ENCODE results near the gene SGMS1.
"Not testable (repeated sequence)": the region's sequence is repeated elsewhere in the genome, so short reads cannot be mapped to it uniquely, and the experiment has no call there.

The SGMS1 gene

DNA sequence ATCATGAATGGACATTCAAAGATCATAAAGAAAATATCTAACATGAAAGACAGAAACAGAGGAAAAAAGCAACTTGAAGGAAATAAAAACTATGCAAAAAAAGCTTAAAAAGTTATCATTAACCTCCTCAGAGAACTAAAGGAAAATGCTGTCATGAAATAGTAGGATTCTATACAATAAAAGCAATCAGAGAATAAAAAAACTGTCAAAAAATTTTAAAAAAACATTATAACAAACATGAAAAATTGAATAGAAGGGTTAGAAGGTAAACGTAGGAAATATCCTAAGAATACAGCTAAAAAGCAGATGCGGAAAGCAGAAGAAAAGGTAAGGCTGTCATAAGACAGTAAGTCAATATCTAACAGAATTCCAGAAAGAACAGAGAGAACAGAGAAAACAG lies 44.8 kb downstream of the SGMS1 start:
- DNase-seq: no peak

- DNase-seq: no peak
Observed at GRCh38 chr10:50577681-50578350, 45.9 kb downstream of the SGMS1 start.

DNA sequence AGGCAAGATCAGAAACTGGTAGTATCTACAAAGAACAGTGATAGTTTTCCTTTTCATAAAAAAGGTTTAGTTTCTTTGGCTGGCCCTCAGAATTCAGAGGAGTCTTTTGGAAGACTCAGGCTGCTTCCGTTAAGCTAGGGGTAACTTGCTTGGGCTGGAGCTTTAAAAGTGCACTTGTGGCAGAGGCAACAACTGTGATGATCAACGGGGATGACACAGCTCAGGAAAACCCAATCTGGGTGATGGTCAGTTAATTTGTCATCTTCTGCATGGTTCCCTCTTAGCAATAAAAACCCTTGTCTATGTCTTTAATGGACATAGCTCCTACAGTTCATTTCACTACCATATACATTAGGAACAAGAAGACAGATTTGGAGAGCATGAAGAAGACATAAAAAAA lies 46.7 kb downstream of the SGMS1 start:
- no peak for DNase-seq

DNA sequence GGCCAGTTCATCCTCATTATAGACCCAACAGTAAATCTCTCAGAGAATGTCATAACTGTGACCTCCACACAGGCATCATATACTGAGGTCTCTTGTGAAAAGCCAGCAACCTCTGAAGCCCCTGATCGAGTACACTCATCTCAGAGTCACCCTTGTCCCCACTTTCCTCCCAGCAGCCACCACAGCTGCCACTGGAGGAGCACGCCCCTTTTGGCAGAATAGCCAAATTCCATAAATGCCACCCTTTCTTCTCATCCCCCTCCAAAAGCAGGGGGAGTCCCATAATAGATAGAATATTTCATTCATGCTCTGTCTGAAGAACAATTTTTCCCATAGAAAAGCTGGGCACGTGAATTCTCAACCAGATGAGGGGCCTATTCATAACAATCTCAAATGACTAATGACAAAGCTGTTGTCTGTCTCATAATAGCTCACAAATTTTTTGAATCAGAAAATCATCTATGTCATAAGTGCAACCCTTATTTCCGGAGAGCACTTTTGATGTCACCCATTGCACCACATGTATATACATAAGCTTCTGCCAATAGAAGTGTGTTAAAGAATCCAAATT lies 47.4 kb downstream of the SGMS1 start:
- DNase-seq: no peak

DNA sequence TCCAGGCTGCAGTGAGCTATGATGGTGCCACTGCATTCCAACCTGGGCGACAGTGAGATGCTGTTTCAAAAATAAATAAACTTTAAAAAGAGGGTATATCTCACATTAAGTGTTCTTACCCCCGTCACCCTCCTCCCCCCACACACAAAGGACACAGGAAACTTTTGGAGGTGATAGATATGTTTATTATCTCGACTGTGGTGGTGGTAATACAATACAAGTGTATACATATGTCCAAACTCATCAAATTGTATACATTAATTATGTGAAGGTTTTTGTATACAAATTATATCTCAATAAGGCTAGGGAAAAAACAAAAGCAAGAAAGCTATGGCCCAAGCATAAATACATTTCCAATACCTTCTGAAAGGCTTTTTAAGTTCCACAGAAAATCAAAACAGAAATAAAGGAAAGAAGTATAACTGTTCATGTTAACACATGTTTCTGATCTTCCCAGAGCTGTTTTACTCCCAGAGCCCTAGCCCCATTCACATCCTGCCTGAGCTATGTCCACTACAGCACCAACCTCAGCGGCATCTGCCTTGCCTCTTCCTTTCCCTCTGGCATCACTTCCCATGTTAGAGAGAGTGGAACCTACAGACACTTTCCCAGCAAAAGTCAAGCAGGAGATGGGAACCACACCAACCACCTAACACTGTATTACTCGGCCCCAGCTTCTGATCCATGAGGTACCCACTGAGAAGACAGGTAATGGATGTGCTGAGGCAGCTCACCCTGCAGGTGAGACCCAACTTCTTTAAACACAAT lies 48.1 kb downstream of the SGMS1 start:
- no peak for DNase-seq

DNA sequence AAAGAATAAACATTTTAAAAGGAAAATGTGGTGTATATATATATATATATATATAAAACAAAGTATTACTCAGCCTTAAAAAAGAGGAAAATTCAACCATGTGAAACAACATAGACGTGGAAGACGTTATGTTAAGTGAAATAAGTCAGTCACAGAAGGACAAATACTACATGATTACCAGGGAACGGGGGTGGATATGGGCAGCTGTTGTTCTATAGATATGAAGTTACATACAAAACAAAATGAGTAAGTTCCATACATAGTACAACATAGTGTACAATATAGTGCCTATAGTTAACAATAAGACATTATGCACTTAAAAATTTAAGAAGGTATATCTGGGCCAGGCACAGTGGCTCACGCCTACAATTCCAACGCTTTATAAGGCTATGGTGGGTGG lies 48.8 kb downstream of the SGMS1 start:
- no peak for DNase-seq

- no peak for DNase-seq
Observed at GRCh38 chr10:50574305-50574704, 49.5 kb downstream of the SGMS1 start.

DNA sequence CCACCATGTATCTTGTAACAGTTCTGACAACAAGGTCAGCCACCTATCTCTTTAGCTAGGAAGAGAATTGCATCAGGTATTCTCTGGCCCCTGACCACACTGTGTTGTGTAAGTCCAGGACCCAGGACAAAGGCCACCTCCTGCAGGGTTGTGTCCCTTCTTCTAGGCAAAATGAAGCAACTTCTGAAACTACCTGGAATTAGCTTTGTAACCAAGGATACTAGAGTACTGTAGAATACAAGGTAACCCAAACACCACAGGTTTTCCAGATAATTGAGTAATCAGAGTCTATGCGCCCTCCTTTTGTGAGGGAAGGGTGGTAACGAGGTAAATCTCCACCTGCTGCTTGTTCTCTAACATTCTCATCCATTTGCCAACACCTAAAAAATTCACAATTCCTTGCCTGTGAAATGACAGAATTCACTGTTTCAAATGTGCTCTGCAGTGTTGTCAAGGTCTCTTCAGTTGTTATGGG lies 51.7 kb downstream of the SGMS1 start:
- no peak for DNase-seq

DNA sequence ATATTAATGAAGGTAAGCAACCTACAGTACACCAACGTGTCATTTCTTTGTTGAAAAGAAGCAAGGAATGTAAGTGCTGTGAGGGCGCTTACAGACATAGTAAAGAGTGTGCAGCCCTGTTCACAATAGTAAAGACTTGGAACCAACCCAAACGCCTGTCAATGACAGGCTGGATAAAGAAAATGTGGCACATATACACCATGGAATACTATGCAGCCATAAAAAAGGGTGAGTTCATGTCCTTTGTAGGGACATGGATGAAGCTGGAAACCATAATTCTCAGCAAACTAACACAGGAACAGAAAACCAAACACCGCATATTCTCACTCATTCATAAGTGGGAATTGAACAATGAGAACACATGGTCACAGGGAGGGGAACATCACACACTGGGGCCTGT lies 55.0 kb downstream of the SGMS1 start:
- not testable (repeated sequence) for DNase-seq

- DNase-seq: no peak
Observed at GRCh38 chr10:50567384-50567783, 56.4 kb downstream of the SGMS1 start.

DNA sequence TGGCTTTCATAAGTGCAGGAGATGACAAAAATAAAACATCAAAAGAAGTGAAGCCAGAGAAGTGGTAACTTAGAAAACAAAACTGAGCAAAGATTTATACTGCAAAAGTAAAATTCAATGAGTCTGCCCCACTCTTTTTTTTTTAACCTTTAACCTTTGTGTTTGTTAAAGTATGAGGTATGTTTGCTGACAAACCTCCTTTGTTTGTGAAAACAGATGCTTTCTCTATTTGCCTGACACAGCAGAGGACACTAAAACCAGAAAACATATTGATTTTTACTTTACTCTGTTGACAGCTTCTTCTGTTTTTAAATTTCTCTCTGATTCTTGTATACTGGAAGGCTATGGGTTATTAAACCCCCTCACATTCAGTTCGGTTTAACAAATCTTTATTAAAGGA lies 57.6 kb downstream of the SGMS1 start:
- no peak for DNase-seq

DNA sequence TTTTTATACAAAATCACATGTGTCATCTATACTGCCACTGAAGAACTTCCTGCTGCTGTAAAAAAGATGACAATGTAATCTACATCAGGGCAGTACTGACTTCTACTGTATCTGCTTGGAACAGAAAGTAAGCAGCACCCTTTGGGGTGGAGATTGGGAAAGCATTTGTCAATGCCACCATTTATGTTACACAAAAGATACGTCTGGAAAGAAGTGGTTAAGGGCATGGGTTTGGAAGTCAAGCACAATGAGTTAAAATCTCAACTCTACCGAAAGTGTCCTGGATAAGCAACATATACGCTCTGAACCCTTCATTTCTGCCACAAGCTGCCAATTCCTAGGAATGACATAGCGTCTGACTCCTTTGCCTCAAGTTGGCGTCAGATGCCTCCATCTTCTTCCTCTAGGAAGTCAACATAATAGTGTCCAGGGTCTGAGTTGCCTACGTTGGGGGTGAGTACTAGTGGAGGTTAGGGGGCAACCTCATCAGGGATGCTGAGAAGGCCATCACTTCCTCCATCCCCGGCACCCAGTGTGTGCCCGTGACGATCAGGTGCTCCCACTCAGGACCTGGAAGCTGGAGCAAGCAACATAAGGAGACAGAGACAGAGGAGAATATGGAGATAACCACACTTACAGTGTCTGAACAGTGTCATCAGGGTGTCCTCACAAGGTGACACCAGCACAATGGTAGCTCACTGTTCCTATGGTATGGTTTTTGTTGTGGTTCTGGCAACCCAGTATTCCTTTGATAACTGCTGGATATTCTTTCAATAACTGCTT lies 58.3 kb downstream of the SGMS1 start:
- no peak for DNase-seq

GRCh38 chr10:50563906-50564305 lies 59.9 kb downstream of the SGMS1 start:
- DNase-seq: no peak

GRCh38 chr10:50561816-50562215 lies 61.9 kb downstream of the SGMS1 start:
- DNase-seq: peak in 1 of 2 donors; percentile 22

DNA sequence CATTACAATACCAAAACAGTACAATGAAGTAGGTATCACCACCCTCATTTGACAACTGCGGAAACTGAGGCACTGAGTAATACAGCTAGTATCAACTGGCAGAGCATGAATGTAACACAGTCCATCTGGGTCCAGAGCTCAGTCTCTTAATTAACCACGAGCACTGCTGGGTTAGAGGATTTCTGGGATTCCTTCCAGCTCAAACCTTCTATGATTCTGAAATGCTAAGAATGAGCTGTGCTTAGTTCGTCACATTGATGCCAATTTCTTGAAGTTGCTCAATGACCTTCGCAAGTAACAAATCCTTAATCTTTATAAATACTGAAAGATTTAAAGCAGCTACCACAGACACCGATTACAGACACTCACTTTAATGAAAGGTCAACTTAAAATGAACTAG lies 62.5 kb downstream of the SGMS1 start:
- no peak for DNase-seq

DNA sequence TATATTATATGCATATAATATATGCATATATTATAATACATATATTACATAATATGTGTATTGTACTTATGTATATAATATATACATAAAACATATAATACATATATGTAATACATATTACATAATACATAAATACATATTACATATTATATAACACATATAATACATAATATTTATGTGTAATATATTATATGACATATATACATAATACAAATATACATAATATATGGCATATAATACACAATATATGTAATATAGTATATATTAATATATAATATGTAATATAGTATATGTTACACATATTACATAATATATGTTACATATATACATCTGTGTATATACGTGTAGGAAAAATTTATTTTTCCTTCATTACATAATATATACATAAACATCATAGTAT lies 63.4 kb downstream of the SGMS1 start:
- no peak for DNase-seq

DNA sequence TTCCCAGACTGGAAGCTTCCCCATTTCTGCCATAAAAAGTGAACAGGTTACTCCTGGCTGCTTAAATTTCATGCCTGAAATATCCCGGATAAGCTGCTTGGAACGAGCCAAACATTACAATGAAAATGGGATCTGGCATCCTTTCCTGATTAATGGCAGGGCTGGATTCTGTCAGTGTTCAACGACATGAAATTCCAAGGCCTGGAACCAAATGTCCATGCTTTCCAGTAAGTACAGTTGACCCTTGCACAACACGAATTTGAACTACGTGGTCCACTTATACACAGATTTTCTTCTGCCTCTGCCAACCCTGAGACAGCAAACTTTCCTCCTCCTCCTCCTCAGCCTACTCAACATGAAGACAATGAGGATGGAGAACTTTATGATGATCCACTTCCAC lies 65.4 kb downstream of the SGMS1 start:
- DNase-seq: no peak

GRCh38 chr10:50557130-50557682 lies 66.5 kb downstream of the SGMS1 start:
- no peak for DNase-seq

DNA sequence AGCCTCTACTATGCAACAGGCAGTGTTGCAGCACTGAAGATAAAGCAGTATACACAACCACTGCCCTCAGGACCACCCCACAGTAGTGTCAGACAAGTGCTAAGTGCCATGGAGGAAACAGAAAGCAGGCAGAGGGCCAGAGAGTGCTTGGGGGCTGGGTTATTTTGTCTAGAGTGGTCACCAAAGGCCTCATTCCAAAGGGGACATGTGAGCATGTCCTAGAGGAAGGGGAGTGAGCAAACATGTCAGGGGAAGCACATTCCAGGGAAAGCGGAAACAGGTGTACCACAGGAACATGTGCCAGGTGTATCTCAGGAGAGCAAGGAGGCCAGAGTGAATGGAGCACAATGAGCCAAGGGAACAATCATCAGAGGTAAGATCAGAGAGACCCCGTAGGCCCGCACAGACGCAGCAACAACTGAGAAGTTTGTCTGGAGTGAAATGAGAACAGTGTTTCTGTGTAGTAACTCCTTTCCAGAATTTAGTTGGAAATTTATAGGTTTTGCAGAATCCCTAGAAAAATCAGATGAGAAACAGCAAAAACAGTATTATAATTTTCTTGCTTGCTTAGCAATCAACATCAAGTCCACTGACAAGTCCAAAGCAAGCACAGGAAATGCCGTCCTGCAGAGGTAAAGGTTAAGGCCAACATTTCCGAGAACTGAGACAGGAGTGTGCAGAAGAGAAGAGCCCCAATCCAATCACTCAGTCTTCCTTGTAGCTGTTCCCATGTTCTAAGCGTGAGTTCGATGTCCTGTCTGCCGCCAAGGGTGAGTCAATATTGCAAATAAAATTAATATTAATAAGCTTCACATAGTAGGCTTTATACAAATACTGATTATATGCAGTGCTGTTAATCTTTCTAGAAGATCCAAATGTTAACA lies 67.3 kb downstream of the SGMS1 start:
- no peak for DNase-seq

GRCh38 chr10:50554995-50555568 lies 68.7 kb downstream of the SGMS1 start:
- DNase-seq: peak in 1 of 2 donors; percentile 20

DNA sequence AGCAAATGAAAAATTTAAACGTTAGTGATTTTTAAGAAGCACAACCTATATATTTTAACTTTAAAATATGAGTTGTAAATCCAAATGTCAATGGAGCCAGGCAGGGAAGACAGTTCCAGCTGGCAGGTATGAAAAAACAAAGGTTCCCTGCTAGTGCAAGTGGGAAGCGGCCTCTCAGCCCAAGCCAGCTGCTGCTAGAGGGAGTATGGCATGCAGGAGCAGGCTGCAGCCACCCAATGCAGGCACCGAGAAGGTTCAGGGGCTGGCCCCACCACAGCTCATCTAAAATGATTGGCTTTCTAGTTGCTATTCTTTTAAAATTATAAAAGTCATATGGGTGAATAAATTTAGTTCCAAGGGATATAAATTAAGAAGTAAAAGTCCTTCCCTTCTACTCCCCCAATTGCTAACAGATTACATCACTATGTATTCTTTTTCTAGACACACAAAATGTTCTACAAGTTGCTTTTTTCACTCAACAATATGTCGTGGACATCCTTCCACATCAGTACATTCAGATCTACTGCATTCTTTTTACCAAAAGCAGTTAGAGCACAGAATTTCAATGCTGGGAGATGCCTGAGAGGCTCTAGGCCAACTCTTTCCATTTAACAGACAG lies 69.3 kb downstream of the SGMS1 start:
- no peak for DNase-seq

Data from CD4-positive, alpha-beta T cell treated with Interleukin-1 beta for 1 hour (primary cell).